Mesodermal cell (in vitro differentiated cells): ENCODE data around the gene NDUFA12.
"Not testable (repeated sequence)": the region's sequence is repeated elsewhere in the genome, so short reads cannot be mapped to it uniquely, and the experiment has no call there.

Source experiments
- H3K27ac ChIP-seq: 2 replicates; pipeline ENCODE4 v1.7.0; 2013; ENCODE audit warnings: mild to moderate bottlenecking, low read depth, low read length, moderate library complexity; ENCODE audit not compliant: severe bottlenecking
- H3K36me3 ChIP-seq: 2 replicates; pipeline ENCODE4 v1.7.1; 2013; ENCODE audit warnings: mild to moderate bottlenecking, low read length, moderate library complexity; ENCODE audit not compliant: control insufficient read depth, insufficient read depth
- H3K4me1 ChIP-seq: one replicate; pipeline ENCODE4 v1.7.1; 2013; ENCODE audit warnings: mild to moderate bottlenecking, low read length; ENCODE audit not compliant: insufficient read depth, control insufficient read depth, poor library complexity, severe bottlenecking
- H3K4me3 ChIP-seq: 2 replicates; pipeline ENCODE4 v1.7.0; 2013; ENCODE audit warnings: low read length, control low read depth, mild to moderate bottlenecking; ENCODE audit not compliant: insufficient read depth, poor library complexity, severe bottlenecking; ENCODE audit errors: extremely low read depth
- H3K9me3 ChIP-seq: 2 replicates; pipeline ENCODE4 v1.7.1; 2013; ENCODE audit warnings: mild to moderate bottlenecking, low read length, moderate library complexity; ENCODE audit not compliant: control insufficient read depth
- WGBS, 2 experiments: methylation state at CpG; one replicate each; pipeline ENCODE4 v1.1.5; 2013; ENCODE audit warnings: missing lambda C conversion rate in 2 of 2; ENCODE audit not compliant: insufficient coverage in 2 of 2; 5-methylcytosine and 5-hydroxymethylcytosine counted together

Gene NDUFA12

GRCh38 chr12:95002754-95003153 lies 743 bp downstream of the NDUFA12 start:
- Histone ChIP-seq H3K4me3 (peak overlapping the region; percentile 88), H3K4me1 (no peaks in the 10 kb centered on the region), H3K9me3 (peaks cover 8% of the 10 kb centered on the region), H3K27ac (peak overlapping the region; percentile 78), H3K36me3 (peaks cover 18% of the 10 kb centered on the region)
- WGBS, 2 experiments, result 0% methylated on average over 1 of the region's 3 CpGs; no CpG with 5 or more reads in 1 of the 2 experiments

- peaks cover 9% of the 10 kb centered on the region for H3K4me1 ChIP-seq
- no CpG with 5 or more reads among the region's 4 CpGs for WGBS, 2 experiments
- H3K4me3 ChIP-seq, result no peak overlapping the region
- peaks cover 32% of the 10 kb centered on the region for H3K36me3 ChIP-seq
- no peaks in the 10 kb centered on the region for H3K9me3 ChIP-seq
- no peak overlapping the region for H3K27ac ChIP-seq
Observed at GRCh38 chr12:94998326-94998725, 5.2 kb downstream of the NDUFA12 start.

- Histone ChIP-seq H3K27ac (no peak overlapping the region), H3K4me1 (peaks cover 9% of the 10 kb centered on the region), H3K9me3 (no peaks in the 10 kb centered on the region), H3K4me3 (no peak overlapping the region), H3K36me3 (peaks cover 36% of the 10 kb centered on the region)
Observed at GRCh38 chr12:94997726-94998125, 5.8 kb downstream of the NDUFA12 start.

GRCh38 chr12:94997061-94997460 lies 6.4 kb downstream of the NDUFA12 start:
- Histone ChIP-seq H3K4me1 (peaks cover 9% of the 10 kb centered on the region), H3K4me3 (no peak overlapping the region), H3K27ac (no peak overlapping the region), H3K9me3 (no peaks in the 10 kb centered on the region), H3K36me3 (peaks cover 42% of the 10 kb centered on the region)
- WGBS, 2 experiments, result 100% methylated on average over 2 of the region's 6 CpGs

- Histone ChIP-seq H3K9me3 (no peaks in the 10 kb centered on the region), H3K4me3 (no peak overlapping the region), H3K27ac (no peak overlapping the region), H3K36me3 (peaks cover 39% of the 10 kb centered on the region), H3K4me1 (peaks cover 9% of the 10 kb centered on the region)
- WGBS, 2 experiments, result no CpG with 5 or more reads among the region's 2 CpGs
Observed at GRCh38 chr12:94994312-94994711, 9.2 kb downstream of the NDUFA12 start.

- H3K4me3 ChIP-seq, H3K4me1 ChIP-seq, H3K9me3 ChIP-seq, H3K27ac ChIP-seq: not testable (repeated sequence)
- peaks cover 39% of the 10 kb centered on the region for H3K36me3 ChIP-seq
- no CpG with 5 or more reads among the region's 3 CpGs for WGBS, 2 experiments
Observed at GRCh38 chr12:94993855-94994254, 9.6 kb downstream of the NDUFA12 start.

- 86 to 94% methylated on average over 3 of the region's 3 CpGs for WGBS, 2 experiments
- Histone ChIP-seq H3K36me3 (peaks cover 47% of the 10 kb centered on the region), H3K9me3 (no peaks in the 10 kb centered on the region), H3K27ac (no peak overlapping the region), H3K4me3 (no peak overlapping the region), H3K4me1 (peaks cover 9% of the 10 kb centered on the region)
Observed at GRCh38 chr12:94990222-94990621, 13.3 kb downstream of the NDUFA12 start.

GRCh38 chr12:94988471-94988870 lies 15.0 kb downstream of the NDUFA12 start:
- Histone ChIP-seq H3K36me3 (peaks cover 37% of the 10 kb centered on the region), H3K4me1 (peaks cover 5% of the 10 kb centered on the region), H3K4me3 (no peak overlapping the region), H3K9me3 (no peaks in the 10 kb centered on the region), H3K27ac (no peak overlapping the region)
- WGBS, 2 experiments, result 56 to 64% methylated on average over 5 to 6 of the region's 6 CpGs

GRCh38 chr12:94987801-94988200 lies 15.7 kb downstream of the NDUFA12 start:
- no peak overlapping the region for H3K27ac ChIP-seq
- H3K36me3 ChIP-seq, result peaks cover 33% of the 10 kb centered on the region
- no peaks in the 10 kb centered on the region for H3K9me3 ChIP-seq
- peaks cover 11% of the 10 kb centered on the region for H3K4me1 ChIP-seq
- H3K4me3 ChIP-seq, result no peak overlapping the region
- WGBS, 2 experiments, result 75 to 92% methylated on average over 1 of the region's 2 CpGs

GRCh38 chr12:94987076-94987669 lies 16.3 kb downstream of the NDUFA12 start:
- Histone ChIP-seq H3K27ac (no peak overlapping the region), H3K36me3 (peaks cover 27% of the 10 kb centered on the region), H3K9me3 (no peaks in the 10 kb centered on the region), H3K4me3 (no peak overlapping the region), H3K4me1 (peaks cover 11% of the 10 kb centered on the region)
- 88 to 91% methylated on average over 3 to 4 of the region's 8 CpGs for WGBS, 2 experiments

GRCh38 chr12:94985099-94985498 lies 18.4 kb downstream of the NDUFA12 start:
- WGBS, 2 experiments, result 83 to 84% methylated on average over 7 to 8 of the region's 9 CpGs
- not testable (repeated sequence) for H3K9me3 ChIP-seq, H3K4me3 ChIP-seq, H3K27ac ChIP-seq
- Histone ChIP-seq H3K4me1 (peaks cover 11% of the 10 kb centered on the region), H3K36me3 (peaks cover 17% of the 10 kb centered on the region)
